ENCODE data around the gene FXYD6.
A peak's percentile ranks its signal among the peaks of the same experiment; 100 is the strongest.

DNA sequence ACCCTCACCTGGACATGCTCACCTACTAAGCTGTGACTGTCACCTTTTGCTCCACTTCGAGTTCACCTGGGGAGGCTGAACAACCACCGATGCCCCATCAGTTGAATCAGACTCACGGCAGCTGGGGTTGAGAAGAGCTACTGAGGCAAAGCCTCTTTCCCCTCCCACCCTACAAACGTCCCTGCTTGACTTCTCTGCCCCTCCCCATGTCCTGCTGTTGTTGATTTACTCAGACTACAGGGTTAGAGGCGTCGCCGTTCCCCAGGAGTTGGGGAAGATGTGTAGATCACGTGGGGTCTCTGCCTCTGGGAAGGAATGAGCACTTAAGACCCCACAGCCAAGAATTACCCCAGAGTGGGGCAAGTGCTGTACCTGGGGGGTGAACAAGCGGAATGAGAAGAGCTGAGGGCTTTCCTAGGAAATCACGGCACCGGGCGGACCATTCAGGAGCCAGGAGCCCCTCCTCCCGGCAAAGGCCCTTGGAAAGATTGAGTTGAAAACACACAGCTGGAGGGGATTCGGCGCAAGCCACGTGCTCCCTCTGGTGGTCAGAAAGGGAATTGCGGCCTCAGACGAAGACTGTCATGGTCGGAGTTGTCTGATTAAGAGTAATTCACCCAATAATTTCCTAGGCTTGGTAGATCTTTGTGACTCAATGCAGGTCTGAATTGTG lies 59.0 kb downstream of the FXYD6 start:
- TF ChIP-seq YY1 (IDR thresholded peaks at IDR 0.05; ENCODE audit: low read depth) (no peak), EZH2phosphoT487 (IDR thresholded peaks at IDR 0.05; ENCODE audit: borderline replicate concordance, low read depth) (no peak), TAF1 (IDR thresholded peaks at IDR 0.05; ENCODE audit: borderline replicate concordance, low read depth, low read length) (no peak), GATA2 (CRISPR knock-in tag; IDR thresholded peaks at IDR 0.05) (no peak), POLR2AphosphoS5 (IDR thresholded peaks at IDR 0.05; ENCODE audit: low read depth, low read length) (no peak), SMC3 (IDR thresholded peaks at IDR 0.05; ENCODE audit: low read depth, low read length) (peak; percentile 95), GABPA (IDR thresholded peaks at IDR 0.05; ENCODE audit: low read depth) (no peak), FOSL2 (IDR thresholded peaks at IDR 0.05; ENCODE audit: borderline replicate concordance, low read depth) (no peak), MEF2A (IDR thresholded peaks at IDR 0.05; ENCODE audit: borderline replicate concordance, low read depth) (no peak)
- TF ChIP-seq, protein P1, sequence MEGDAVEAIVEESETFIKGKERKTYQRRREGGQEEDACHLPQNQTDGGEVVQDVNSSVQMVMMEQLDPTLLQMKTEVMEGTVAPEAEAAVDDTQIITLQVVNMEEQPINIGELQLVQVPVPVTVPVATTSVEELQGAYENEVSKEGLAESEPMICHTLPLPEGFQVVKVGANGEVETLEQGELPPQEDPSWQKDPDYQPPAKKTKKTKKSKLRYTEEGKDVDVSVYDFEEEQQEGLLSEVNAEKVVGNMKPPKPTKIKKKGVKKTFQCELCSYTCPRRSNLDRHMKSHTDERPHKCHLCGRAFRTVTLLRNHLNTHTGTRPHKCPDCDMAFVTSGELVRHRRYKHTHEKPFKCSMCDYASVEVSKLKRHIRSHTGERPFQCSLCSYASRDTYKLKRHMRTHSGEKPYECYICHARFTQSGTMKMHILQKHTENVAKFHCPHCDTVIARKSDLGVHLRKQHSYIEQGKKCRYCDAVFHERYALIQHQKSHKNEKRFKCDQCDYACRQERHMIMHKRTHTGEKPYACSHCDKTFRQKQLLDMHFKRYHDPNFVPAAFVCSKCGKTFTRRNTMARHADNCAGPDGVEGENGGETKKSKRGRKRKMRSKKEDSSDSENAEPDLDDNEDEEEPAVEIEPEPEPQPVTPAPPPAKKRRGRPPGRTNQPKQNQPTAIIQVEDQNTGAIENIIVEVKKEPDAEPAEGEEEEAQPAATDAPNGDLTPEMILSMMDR (IDR thresholded peaks at IDR 0.05) = peak; percentile 98
- TF ChIP-seq, protein P2, sequence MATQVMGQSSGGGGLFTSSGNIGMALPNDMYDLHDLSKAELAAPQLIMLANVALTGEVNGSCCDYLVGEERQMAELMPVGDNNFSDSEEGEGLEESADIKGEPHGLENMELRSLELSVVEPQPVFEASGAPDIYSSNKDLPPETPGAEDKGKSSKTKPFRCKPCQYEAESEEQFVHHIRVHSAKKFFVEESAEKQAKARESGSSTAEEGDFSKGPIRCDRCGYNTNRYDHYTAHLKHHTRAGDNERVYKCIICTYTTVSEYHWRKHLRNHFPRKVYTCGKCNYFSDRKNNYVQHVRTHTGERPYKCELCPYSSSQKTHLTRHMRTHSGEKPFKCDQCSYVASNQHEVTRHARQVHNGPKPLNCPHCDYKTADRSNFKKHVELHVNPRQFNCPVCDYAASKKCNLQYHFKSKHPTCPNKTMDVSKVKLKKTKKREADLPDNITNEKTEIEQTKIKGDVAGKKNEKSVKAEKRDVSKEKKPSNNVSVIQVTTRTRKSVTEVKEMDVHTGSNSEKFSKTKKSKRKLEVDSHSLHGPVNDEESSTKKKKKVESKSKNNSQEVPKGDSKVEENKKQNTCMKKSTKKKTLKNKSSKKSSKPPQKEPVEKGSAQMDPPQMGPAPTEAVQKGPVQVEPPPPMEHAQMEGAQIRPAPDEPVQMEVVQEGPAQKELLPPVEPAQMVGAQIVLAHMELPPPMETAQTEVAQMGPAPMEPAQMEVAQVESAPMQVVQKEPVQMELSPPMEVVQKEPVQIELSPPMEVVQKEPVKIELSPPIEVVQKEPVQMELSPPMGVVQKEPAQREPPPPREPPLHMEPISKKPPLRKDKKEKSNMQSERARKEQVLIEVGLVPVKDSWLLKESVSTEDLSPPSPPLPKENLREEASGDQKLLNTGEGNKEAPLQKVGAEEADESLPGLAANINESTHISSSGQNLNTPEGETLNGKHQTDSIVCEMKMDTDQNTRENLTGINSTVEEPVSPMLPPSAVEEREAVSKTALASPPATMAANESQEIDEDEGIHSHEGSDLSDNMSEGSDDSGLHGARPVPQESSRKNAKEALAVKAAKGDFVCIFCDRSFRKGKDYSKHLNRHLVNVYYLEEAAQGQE (IDR thresholded peaks at IDR 0.05; ENCODE audit: low read depth, low read length) = no peak
- TF ChIP-seq, protein P3, sequence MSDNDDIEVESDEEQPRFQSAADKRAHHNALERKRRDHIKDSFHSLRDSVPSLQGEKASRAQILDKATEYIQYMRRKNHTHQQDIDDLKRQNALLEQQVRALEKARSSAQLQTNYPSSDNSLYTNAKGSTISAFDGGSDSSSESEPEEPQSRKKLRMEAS (IDR thresholded peaks at IDR 0.05; ENCODE audit: low read depth) = 0 out of 2 replicates have a peak, but pooled peaks have one; percentile 9
